SKM-1 treated with dmso at 0.1 percent for 144 hours (cell line): ENCODE data around the gene ACER1.
"Not testable (repeated sequence)": the region's sequence is repeated elsewhere in the genome, so short reads cannot be mapped to it uniquely, and the experiment has no call there.

Experiments
- DNase-seq: peaks from one replicate; lab custom pipeline; 2025; ENCODE audit not compliant: unreplicated experiment; lab: John Stamatoyannopoulos, UW

The ACER1 gene

DNA sequence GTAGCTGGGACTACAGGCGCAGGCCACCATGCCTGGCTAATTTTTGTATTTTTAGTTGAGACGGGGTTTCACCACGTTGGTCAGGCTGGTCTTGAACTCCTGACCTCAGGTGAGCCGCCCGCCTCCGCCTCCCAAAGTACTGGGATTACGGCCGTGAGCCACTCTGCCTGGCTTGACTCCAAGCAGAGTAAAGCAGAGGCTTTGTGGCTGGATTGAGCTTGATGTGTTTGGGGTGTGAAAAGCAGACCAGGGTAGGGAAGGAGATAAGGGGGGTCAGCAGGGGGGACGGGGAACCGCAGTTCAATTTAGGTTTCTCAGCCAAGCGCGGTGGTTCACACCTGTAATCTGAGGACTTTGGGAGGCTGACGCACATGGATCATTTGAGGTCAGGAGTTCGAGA is 23.8 kb upstream of the ACER1 start:
- DNase-seq: no peak

DNA sequence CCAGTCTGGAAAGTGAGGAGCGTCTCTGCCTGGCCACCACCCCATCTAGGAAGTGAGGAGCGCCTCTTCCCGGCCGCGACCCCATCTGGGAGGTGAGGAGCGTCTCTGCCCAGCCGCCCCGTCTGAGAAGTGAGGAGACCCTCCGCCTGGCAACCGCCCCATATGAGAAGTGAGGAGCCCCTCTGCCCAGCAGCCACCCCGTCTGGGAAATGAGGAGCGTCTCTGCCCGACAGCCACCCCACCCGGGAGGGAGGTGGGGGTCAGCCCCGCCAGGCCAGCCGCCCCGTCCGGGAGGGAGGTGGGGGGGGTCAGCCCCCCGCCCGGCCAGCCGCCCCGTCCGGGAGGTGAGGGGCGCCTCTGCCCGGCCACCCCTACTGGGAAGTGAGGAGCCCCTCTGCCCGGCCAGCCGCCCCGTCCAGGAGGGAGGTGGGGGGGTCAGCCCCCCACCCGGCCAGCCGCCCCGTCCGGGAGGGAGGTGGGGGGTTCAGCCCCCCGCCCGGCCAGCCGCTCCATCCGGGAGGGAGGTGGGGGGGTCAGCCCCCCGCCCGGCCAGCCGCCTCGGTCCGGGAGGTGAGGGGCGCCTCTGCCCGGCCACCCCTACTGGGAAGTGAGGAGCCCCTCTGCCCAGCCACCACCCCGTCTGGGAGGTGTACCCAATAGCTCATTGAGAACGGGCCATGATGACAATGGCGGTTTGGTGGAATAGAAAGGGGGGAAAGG is 22.1 kb upstream of the ACER1 start:
- not testable (repeated sequence) for DNase-seq

DNA sequence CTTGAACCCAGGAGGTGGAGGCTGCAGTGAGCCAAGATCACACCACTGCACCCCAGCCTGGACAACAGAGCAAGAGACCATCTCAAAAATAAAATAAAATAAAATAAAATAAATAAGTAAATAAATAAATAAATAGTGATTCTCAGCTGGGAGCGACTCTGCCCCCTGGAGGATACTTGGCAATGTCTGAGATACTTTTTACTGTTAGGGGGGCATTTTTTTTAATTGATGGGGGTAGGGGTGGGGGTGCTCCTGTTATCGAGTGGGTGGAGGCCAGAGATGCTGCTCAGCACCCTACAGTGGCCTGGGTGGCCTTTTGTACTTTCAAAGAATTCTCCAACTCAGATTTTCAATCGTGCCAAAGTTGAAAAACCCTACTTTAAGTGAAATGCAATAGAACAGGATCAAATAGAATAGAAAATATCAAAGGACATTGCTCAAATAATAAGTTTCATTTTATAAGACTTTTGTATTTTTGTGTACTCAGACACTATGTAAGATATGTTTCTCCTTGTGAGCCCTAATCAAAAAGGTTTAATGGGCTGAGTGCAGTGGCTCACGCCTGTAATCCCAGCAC is 20.8 kb upstream of the ACER1 start:
- DNase-seq: no peak

DNA sequence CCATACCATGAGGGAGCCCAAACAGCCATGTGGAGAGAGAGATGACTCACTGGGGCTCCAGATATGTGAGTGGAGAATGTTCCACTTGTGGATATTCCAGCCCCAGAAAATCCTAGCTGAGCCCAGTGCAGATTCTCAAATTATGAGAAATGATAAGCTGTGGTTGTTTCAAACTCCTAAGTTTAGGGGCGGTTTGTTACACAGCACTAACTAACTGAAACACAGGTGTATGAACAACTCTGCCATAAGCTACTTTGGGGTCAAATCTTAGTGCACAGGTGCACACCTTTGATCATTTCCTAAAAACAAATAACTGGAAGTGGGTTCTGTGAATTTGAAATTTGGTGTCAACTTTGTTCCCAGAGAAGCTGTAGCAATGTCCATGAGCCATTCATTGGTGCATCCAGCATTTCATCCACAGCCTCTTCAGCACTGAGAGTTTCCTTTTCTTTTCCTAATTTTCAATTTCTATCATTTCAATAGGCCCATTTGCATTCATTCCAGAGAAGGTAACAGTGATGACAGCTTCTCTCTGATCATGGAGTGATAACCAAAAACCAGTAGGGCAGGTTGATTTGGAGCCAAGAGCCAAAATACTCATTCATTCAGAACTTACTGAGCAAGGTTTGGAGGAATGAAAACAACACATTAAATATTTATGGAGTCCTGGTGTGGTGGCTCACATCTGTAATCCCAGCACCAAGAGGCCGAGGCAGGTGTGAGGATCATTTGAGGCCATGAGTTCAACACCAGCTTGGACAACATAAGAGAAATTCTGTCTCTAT is 19.2 kb upstream of the ACER1 start:
- no peak for DNase-seq

DNA sequence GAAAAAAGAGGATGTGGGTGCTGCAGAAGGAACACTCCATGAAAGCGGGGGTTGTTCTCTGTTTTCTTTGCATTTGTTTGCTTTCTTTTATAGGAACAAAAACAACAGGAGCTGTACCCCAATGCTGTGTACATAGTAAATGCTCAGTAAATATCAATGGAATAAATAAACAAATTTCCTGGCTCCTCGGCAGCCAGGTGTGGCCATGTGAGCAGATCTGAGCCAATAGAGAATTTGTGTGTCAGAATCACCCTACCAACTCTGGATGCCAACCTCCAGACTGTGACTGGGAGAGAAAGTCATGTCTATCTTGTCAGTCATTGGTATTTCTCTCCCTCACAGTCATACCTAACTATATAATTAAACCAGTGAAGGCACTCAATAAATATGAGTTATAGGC is 17.3 kb upstream of the ACER1 start:
- DNase-seq: no peak

DNA sequence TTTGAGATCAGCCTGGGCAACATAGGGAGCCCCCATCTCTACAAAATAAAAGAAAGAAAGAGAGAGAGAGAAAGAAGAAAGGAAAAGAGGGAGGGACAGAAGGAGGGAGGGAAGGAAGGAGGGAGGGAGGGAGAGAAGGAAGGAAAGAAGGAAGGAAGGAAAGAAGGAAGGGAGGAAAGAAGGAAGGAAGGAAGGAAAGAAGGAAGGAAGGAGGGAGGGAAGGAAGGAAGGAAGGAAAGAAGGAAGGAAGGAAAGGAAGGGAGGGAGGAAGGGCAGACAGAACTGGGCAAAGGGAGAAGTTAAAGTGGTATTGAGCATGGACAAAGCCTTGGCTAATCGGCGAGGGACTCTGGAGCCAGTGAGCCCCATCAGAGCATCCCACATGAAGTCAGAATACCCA is 15.9 kb upstream of the ACER1 start:
- DNase-seq: not testable (repeated sequence)

DNA sequence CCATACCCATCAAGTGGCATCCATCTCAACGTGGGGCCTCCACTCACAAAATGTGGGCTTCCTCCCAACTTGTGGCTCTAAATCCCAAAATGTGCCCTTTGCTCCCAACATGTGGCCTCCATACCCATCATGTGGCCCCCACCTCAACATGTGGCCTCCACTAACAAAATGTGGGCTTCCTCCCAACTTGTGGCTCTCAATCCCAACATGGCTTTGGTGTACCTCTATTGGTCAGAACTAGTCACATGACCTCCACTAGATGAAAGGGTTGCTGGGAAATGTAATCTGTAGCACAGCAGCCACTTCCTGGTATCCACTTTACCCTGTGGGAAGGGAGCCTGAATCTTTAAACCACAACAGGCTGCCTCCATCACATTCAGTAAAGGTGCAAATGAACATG is 10.1 kb upstream of the ACER1 start:
- no peak for DNase-seq

DNA sequence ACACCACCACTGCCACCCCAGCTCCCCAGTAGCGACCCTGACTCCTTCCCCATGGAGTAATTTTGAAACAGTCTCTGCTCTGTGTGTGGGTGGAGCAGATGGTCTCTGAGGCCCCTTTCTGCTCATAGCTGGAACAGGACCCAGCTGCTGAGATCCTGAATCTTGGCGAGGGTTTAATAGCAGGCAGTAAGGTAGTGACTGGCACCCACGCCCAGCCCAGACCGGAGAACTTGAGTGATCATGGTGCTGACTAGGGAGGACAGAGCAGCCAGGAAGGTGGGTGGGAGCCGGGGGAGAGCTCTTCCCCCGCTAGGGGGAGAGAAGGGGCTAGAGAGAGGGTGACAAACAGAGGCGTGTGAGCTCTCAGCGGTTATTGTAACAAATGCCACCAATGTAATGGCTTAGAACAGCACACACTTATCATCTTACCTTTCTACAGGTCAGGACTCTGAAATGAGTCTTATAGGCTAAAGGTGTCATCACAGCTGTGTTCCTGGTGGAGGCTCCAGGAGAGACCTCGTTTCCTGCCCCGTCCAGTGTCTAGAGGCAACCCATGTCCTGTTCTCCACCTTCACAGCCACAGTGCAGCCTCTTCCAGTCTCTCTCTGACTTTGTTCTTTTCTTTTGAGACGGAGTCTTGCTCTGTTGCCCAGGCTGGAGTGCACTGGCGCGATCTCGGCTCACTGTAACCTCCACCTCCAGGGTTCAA is 7.2 kb upstream of the ACER1 start:
- no peak for DNase-seq

DNA sequence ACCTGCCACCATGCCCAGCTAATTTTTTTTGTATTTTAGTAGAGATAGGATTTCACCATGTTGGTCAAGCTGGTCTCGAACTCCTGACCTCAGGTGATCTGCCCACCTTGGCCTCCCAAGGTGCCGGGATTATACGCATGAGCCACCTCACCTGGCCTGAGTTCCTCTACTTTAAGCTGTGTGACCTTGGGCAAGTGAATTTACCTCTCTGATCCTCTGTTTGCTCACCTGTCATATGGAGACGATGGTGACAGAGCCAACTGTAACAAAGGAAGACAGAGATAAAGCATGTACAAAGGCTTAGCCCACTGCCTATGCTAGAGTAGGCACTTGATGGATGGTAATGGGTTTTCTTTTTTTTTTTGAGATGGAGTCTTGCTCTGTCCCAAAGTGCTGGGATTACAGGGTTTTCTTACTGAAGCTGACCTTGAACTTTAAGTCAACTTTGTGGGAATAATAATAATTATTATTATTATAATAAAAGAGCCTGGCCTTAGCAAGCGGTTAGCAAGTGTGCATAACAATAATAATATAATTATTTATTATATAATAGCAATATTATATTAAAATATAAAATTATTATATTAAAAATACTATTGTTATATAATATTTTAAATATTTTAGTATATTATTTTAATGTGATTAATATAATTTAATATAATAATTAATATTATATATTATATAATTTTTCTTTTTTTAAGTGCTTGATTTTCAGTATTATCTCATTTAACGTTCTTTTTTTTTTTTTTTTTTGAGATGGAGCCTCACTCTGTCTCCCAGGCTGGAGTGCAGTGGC is 1.3 kb upstream of the ACER1 start:
- DNase-seq: no peak

DNA sequence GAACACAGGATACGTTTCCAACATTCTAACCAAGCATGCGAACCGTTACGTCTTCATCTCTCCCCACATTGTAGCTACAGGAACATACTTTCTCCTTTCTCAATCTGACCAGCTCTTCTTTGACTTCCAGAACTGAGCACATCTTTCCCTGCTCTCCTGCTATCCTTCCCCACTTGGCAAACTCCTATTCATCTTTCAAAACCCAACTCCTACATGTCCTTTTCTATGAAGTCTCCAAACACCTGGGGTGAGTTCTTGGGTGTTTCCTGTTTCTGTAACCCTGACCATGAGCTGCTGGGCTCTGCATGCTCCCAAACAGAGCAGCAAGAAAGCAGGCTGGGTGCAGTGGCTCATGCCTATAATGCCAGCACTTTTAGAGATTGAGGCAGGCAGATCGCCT is 6.6 kb downstream of the ACER1 start:
- no peak for DNase-seq

DNA sequence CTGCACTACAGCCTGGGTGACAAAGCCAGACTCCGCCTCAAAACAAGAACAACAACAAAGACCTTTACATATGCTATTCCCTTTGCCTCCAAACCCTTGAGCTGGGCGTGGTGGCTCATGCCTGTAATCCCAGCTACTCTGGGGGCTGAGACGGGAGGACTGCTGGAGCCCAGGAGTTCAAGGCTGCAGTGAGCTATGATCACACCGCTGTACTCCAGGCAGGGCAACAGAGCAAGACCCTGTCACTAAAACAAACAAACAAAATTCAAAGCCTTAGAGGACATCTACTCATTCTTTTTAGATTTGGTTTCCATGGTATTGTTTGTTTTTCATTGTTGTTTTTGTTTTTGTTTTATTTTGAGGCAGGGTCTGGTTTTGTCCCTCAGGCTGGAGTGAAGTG is 7.8 kb downstream of the ACER1 start:
- no peak for DNase-seq

DNA sequence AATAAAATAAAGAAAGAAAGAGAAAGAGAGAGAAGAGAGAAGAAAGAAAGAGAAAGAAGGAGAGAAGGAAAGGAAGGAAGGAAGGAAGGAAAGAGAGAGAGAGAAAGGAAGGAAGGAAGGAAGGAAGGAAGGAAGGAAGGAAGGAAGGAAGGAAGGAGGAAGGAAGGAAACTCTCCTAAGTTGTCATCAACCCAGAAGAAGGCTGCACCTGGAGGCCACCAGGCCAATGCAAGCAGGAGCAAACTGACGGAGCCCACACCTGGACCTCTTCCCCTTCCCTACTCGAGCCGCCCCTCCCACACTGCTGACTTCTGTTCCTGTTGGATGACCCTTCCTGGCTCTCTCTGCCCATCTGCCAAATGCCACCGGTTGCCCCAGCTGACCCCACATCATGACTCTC is 8.7 kb downstream of the ACER1 start:
- DNase-seq: no peak

DNA sequence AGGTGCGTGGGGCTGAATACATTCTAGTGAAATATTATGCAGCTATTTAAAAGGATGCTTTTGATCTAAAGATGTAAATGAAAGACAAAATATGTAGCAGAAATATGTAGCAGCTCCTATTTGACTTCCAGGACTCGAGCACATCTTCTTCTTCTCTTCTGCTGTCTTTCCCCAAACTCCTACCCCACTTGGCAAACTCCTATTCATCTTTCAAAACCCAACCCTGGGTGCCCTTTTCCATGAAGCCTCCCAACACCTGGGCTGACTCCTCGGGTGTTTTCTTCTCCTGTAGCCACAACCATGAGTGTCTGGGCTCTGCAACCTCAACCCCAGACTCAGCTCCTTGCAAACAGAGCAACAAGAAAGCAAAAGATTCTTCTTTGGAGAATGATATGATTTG is 11.1 kb downstream of the ACER1 start:
- no peak for DNase-seq

DNA sequence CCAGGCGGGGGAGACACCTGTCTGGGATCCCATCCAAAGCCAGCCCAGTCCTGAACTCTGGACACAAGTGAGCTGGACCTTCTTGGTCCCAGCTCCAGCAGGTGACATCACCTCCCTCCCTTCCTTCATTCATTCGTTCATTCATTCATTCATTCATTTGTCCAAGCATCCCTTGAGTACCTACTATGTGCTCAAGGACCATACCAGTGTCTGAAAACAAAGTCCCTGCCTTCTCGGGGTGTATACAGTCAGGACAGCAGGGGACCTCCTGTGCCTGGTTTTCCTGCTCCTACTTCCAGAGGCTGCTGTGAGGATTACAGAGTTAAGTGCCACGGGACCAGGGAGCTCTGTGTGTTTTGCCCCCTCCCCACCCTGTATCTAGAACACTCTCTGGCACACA is 14.0 kb downstream of the ACER1 start:
- no peak for DNase-seq

DNA sequence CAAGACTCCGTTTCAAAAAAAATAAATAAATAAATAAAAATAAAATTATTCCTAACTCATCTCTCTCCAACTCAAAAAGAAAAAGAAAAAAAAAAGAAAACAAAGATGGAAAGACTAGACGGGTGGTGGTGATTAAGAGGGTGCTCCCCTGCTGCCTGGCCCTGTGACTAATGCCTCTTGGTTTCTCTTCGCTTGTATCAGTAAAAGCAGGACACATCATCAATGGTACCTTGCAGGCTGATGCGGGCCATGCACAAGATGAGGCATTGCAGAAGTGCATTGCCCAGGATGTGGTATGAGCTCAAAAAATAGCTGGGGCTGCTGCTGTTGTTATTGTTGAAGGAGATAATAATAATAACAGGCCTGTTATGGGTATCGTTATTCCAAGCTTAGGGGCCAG is 14.6 kb downstream of the ACER1 start:
- no peak for DNase-seq

DNA sequence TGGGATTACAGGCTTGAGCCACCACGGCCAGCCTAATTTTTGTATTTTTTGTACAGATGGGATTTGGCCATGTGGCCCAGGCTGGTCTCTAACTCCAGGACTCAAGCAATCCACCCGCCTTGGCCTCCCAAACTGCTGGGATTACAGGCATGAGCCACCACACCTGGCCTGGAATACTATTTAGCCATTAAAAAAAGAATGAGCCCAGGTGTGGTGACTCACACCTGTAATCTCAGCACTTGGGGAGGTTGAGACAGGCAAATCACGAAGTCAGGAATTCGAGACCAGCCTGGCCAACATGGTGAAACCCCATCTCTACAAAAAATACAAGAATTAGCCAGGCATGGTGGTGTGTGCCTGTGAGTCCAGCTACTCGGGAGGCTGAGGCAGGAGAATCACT is 17.8 kb downstream of the ACER1 start:
- DNase-seq: not testable (repeated sequence)

DNA sequence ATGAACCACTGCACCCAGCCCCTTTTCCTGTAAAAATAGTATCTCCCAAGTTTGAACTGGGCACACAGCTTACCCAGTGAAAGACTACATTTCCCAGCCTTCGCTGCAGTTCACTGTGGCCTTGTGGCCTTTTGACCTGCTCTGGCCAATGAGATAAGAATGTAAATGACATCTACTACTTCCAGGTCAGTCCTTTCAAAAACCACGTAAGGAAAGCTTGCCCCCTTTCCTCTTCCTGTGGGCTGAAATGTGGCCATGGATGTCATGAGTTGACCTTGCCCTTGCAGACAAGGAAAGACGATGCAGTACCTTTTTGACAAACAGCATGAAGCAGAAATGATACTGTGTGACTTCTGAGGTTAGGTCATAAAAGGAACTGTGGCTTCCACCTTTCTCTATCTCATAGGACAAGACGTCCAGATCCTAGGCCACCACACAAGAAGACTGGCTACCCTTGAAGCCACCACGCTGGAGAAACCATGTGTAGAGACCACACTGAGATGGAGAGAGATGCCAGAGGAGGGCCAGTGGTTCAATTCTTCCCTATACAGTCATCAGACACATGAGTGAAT is 19.9 kb downstream of the ACER1 start:
- no peak for DNase-seq

DNA sequence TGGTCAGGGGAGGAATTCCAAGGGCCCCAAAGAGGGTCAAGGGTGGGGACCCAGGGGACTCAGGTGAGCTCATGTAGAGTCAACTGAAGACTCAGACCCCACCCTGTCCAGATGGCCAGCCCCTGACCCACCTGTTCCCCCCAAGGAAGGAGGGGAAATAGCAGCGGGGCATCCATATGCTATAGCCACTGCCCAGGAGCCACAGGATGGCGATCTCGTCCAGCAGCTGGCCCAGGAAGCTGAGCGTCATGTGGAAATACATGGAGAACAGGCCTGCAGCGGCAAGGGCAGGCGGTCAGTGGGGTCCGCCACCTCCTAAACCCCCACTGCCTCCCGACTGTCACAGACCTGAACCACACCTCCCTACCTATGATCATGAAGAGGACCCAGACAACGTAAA is 21.4 kb downstream of the ACER1 start:
- no peak for DNase-seq

DNA sequence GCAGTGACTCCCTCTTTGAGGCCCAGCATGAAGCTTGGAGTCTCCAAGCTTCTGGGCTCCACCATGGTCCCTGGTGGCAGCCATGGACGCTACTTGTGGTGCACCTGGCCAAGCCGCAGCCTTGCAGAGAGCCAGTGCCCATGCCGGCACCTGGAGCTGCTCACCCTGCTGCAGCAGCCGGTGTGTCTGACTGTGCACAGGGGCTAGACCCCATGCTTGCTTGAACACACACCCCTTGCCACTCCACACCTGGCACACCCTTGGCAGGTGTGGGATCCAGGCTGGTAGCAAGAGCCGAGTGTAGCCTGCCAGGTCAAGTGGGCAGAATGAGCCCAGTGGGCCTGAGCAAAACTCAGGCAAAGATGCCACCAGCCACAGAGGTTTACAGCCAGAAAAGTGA is 35.0 kb downstream of the ACER1 start:
- DNase-seq: no peak

DNA sequence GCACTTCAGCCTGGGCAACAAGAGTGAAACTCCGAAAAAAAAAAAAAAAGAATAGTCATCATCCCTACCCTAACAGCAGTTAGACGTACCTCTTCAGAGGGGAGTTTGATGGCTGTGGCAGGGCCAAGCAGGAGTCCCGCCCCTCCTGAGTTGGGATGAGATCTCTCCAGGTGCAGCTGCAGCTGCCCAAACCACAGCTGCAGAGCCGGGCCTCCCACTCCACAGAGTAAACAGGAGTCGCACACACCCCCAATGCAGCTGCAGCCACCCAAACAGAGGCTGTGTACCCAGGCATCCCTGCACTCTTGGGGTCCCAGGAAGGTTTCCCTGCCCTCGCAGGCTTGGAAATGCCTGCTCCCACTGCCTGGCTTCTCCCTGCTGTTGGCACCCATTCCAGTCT is 36.2 kb downstream of the ACER1 start:
- no peak for DNase-seq

DNA sequence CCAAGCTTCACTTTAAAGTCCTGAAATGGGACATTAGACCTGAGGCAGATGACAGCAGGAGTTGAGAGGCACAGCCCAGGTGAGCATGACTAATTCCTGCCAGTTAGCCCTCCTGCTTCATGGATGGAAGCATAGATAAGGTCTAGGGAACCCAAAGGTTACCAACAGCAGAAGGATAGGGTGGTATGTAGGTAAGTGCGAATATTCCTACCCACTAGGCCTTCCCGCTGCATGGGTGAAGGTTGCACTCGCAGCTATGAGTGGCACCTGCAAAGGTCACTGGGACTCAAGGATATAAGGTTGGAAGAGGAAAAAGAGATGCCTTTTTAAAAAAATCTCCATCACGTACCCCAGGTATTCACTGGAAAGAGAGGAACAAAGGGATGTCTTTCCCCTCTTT is 41.4 kb downstream of the ACER1 start:
- DNase-seq: no peak
